NCI-H446 treated with DMSO at 0.1 percent for 48 hours (cell line): ENCODE measurements around the gene C1orf210.

Experiments
- DNase-seq: peaks from one replicate; lab custom pipeline; 2025; lab: John Stamatoyannopoulos, UW

C1orf210 gene

DNA sequence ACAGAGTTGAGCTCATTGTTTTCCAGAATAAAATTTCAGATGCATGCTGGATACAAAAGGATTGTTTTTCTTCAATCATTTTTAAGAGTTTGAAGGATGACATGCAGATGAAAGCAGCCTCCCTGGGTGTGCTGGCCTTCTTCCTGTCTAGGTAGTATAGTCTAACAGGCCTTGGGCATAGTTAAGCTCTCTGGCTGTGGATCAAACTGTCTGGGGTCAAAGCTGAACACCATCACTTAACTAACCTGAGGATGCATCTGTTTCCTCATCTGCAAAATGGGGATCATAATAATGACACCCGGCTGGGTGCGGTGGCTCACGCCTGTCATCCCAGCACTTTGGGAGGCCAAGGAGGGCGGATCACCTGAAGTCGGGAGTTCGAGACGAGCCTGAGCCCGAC is 9.4 kb upstream of the C1orf210 start:
- DNase-seq: no peak

DNA sequence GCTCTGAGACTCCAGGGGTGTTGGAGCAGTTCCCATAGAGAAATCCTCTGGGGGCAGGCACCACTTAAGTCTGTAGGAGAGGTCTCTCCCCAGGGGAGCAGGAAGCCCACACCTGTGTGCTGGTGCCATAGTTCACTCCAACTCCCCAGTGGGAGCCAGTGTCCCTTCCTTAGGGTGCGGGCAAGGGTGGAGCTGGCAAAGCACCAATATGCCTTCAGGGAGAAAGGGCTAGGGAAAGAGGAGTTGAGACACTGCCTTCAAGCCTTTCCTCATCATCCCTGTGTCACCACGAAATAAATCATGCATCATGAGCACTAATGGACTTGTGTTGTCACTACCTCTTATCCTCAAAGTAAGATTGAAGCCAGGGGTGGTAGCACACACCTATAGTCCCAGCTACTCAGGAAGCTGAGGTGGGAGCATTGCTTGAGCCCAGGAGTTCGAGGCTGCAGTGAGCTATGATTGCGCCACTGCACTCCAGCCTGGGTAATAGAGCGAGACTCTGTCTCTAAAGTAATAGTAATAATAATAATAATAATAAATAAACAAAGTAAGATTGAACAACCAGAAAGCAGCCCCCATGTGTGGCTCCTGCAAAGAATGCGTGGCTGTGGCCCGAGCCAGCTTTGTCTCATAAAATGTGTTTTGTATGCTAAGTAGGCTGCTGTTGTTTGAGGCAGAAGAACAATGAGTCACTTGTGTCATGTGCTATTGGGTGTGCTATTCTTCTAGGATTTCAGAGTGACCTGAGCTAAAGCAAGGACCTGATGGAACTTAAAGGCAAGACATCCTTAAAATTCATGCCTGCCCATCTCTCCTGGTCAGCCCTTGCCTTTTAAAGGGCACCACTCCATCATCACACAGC is 8.7 kb upstream of the C1orf210 start:
- no peak for DNase-seq

DNA sequence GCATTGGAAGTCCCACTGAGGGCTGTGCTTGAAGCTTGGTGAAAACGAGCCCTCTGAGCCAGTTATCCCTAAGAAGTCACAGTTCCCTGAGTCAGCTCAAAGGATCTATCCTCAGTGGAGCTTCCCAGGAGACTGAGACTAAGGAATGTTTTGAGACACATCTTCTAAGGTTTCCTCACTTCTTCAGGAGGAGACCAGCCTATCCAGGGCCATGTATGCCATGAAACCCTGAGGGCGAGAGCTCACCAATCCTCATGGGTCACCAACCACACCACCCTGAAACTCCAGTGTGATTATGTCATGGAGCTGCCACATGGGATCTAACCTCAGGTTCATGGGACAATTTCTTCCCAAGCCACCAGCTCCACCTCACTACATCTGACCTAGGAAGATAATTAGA is 7.8 kb upstream of the C1orf210 start:
- DNase-seq: no peak

DNA sequence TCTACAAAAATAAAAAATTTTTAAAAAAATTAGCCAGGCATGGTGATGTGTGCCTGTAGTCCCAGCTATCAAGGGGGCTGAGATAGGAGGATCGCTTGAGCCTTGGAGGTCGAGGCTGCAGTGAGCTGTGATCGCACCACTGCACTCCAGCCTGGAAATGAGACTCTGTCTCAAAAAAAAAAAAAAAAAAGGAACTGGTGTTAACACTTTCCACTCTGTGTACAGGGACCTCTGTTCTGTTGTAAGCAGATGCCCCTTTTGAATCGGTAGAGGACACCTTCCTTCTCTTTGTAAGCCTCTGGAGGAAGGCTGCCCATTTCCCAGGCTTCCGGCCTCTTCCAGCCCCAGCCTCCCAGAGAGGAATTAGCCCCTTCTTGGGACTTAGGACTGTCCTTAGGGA is 7.3 kb upstream of the C1orf210 start:
- DNase-seq: no peak

DNA sequence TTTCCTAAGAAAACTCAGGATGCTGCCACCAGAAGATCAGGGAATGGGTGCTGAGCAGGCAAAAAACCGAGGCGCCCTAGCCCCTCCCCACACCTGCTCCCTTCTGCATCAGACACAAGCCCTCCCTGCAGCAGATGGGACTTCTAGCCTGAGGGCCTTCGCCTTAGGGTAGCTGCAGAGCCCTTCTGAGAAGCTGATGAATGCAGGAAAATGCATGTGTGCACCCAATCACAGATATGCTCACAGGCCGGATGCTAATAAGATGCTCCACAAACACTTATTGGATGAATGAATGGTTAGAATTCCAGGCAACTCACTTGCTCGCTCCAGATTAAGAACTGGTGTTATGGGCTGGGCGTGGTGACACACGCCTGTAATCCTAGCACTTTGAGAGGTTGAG is 6.8 kb upstream of the C1orf210 start:
- DNase-seq: no peak

DNA sequence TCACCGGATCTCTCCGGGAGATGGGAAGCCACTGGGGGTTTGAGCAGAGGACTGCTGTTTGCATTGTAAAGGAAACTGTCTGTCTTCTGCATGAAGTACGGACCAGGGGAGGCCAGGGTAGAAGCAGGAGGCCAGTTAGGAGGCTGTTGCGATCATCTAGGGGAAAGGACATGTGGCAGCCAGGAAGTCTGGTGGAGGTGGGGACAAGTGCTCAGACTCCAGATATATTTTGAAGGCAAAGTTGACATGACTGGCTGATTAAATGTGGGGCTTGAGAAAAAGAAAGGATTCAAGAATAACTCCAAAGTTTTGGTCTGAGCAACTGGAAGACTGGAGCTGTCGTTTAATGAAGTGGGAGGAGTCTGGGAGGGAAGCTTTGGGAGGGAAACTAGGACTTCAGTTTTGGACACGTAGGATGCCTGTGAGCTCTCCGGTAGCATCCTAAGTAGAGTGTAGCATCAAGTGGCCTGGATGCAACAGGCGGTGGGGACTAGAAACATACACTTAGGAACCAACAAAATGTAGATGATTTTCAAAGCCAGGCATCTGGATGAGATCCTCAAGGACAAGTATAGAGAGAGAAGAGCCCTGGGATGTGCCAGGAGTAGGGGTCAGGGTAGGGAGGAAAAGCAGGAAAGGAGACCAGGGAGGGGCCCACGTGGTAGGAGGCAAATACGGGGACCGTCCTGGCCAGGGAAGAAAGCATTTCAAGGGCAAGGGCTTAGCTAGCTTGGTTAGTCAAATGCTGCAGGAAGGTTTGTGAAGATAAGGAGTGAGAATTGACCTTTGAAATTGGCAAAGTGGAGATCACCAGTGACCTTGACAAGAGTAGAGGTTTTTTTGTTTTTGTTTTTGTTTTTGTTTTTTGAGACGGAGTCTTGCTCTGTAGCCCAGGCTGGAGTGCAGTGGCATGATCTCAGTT is 3.7 kb upstream of the C1orf210 start:
- no peak for DNase-seq

DNA sequence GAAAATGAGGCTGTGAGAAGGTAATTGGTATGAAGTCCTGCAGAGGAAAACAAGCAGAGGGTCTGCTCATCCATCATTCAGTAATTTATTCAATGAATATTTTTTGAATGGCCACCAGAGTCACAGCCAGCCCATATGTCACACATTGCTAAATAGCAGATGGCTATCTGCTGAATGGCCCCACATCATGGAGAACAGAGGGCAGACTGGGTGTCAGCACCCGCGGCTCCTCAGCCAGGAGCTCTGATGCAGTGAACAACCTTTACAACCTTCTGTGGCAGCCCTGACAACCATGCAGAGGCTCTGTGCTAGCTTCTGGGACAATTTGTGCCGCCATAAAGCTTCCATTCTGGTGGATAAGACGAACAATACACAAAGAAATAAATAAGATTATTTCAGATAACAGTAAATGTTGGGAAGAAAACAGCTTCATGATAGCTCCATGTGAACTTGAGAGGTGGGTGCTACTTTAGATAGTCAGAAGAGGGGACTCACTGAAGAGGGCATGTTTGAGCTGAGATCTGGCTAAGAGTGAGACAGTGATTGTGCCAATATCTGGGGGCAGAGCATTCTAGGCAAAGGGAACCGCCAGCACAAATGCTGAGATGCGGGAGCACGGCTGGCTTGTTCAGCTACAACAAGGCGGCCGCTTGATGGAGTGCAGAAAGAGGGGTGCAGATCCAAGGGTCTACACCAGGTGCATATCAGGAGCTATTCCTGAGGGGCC is 2.8 kb upstream of the C1orf210 start:
- DNase-seq: no peak

DNA sequence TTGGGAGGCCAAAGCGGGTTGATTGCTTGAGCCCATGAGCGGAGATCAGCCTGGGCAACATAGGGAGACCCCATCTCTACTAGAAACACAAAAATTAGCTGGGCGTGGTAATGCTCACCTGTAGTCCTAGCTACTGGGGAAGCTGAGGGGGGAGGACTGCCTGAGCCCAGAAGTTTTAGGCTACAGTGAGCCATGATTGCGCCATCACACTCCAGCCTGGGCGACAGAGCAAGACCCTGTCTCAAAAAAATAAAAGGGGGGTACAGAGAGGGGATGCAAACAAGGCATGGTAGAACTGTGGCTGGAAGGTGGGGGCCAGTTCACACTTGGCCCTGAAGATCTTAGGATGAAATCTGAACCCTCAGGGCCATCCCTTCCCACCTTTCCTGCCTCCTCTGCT is 1.2 kb upstream of the C1orf210 start:
- DNase-seq: no peak

DNA sequence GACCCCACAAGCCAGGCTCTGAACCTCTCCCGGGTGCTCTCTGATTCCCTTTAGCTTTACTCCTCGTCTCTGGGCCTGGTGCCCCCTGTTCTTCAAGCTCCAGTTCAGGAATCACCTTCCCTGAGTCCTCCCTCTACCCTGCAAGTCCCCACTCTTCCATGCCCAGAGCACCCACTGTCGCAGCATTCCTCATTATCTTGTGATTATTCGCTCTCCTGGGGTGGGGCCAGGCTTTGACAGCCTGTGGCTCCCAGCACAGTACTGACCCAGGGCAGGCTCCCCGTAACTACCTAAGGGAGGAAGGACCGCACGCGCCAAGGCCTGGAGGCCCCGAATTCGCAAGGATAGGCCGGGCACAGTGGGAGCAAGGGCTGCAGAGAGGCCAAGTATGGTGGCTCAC is 734 bp upstream of the C1orf210 start:
- no peak for DNase-seq

DNA sequence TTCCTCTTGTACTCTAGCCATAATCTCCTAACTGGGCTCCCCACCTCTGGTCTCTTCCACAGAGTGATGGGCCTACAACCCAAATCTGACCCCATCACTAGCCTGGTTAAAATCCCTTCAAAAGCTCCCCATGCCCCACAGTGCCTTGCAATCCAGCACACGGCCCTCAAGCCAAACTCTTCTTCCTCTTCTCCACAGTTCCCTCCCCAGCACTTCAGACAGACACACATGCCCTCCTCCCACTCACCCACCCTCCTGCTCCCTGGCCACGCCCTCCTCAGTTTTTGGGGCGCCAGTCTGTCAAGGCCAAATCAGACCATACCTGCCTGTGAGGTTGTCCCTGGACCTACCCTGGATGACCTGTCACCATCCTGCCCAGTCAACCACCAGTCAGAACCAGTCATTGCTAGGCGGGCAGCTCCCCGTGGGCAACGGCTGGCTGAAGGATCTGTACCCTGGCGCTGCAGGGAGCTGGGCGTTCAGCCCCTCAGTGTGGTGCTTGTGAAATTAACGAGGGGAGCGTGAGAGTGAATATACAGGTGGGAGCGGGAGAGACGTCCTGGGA is 753 bp downstream of the C1orf210 start:
- DNase-seq: no peak

DNA sequence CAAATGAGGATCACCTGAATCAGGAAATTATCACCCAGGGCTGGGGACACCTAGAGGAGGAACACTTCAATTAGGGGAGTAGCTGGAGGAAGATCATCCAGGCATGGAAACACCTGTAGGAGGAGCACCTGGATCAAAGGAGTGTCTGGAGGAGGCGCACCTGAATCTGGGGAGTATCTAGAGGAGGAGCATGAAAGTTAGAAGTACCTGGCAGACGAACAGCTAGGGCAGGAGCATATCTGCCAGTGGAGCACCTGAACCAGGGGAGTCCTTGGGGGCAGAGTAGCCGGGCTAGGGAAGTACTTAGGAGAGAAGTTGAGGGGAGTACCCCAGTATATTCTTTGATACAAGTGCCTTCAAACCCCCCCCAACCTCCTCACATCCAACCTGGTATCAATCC is 1.3 kb downstream of the C1orf210 start:
- no peak for DNase-seq

DNA sequence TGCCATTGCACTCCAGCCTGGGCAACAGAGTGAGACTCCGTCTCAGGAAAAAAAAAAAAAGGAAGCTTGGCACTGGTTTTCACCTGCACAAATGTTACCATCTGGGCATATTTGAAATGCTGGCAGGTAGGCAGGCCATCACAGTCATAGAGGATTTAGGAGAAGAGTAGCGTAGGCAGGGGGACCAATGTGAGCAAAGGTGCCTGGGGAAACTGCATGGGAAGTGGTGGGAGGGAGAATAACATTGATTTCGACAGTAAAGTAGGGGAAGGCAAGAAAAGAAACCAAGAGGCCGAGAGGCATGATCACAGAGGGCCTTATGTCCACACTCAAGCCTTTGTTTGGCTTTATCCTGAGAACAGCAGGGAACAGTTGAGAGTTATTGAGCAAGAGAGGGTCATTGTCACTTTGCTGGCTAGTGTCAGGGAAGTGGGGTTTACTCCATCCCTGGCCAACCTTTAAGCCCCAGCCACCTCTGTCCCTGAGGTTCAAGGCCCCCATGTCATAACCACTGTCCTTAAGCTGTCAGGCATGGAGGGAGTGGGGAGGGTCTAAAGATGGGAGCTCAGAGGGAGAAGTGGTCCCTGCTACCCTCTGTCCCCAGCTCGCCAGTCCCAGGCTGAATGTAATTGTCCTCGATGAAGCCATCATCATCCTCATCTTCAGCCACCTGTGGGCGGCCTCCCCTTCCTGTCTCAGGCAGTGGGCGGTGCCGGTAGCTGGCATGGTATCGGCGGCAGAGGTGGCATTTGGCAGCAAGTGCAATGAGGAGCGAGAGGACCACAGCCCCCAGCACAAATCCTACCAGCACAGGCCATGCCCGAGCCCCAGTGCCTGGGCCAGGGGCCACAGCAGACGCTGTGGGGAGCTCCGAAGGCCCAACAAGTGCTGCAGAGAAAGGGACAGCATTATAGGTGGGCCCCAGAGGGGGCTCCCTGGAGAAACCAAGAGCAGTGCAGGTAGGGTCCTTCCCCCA is 2.9 kb downstream of the C1orf210 start:
- no peak for DNase-seq

DNA sequence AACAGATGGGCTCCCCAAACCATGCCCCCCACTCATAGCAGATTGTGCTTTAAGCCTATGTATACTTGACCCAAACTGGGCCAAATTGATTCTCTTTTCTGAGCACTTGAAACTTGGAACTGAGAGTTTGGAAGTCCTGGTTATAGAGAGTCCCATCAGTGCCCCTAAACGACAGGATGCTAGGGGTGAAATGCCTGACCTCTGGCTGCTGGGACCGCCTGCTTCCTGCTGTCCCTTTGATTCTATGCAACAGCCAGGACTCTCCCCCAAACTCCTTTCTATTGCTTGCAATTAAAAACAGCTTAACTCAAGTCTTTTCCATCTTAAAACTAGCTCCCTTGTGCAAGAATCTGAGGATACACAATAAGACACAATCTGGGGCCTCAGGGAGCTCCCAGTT is 4.7 kb downstream of the C1orf210 start:
- no peak for DNase-seq

DNA sequence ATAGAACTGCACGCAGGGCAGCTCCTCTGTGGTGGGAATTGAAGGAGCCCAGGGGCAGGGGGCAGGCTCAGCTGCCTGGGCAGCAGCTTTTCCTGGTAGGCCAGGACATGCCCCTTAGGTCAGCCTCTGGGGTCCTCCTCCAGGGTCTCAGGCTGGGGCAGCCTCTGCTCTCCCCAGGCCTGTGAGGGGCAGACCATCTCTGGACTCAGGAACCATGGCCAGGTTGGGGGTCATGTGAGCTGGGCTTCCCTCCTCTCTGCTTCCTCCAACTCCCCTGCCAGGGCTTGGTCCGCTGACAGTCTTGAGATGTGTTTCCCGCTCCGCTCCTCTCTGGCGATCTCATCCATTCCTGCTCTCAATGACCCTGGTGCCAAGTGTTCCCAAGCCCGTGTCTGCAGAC is 5.7 kb downstream of the C1orf210 start:
- no peak for DNase-seq

DNA sequence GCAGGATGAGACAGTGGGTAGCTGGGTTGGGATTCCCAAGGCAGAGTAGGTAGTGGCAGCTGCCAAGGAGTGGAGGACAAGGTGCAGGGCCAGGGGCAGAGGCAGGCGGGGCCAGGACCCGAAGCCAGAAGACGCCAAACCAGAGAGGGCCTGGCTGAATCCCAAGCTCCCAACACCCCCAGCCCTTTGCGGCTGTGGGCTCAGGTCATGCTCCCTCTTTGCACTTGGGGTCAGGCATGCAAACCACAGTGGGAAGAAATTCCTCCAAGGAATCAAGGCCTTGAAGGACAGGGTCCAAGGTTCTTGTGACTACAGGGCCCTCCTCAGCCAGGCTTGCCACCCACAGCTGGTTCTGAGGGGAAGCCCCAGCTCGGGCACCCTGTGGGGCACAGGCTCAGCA is 6.2 kb downstream of the C1orf210 start:
- no peak for DNase-seq

DNA sequence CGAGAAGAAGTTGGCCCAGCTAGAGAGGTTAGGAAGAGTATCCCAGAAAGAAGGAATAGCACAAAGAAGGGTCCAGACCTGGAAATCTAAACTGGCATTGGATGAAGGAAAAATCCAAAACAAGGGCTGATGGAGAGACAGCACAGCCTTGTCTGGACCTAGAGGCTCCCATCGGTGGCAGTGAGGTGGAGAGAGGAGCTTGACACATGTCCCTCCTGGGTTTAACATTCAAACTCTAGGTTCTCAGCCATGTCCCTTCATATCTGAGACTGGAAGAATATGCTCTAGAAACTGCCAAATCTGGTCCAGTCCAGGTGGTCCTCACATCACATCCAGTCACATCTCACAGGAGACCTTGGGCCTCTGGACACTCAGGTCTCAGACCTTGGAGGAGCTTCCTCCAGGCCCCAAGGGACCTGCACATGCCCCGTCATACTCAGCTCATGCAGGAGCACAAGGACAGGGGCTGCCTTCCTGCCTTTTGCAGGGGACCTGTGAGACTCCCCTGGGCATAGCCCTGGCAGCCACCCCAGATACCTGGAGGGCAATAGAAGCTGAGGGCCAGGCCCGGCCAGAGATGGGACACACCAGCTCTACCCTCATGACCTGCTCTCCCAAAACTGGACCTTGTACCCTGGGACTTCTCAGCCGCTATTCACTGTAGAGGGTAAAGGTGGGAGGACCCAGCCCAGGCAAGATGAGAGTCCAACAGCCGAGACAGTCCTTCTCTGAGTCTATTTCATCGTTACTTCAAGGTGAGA is 8.1 kb downstream of the C1orf210 start:
- DNase-seq: no peak

DNA sequence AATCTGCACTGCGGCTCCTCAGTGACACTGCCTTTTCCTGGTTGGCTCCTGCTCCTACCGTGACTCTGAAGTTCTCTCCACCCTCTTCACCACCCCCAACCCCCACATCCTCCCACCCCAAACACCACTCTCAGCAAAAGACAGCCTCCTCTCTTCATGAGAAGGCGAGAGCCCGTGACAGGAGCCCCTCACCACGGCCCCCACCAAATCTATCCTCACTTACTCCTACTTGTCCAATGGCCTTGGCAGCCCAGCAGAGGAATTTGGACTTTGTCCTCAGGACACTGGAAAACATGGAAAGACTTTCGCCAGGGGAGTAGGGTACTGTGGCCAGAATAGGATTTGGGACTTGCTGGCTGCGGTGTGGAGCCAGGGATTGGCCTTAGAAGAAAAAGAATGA is 8.7 kb downstream of the C1orf210 start:
- no peak for DNase-seq

DNA sequence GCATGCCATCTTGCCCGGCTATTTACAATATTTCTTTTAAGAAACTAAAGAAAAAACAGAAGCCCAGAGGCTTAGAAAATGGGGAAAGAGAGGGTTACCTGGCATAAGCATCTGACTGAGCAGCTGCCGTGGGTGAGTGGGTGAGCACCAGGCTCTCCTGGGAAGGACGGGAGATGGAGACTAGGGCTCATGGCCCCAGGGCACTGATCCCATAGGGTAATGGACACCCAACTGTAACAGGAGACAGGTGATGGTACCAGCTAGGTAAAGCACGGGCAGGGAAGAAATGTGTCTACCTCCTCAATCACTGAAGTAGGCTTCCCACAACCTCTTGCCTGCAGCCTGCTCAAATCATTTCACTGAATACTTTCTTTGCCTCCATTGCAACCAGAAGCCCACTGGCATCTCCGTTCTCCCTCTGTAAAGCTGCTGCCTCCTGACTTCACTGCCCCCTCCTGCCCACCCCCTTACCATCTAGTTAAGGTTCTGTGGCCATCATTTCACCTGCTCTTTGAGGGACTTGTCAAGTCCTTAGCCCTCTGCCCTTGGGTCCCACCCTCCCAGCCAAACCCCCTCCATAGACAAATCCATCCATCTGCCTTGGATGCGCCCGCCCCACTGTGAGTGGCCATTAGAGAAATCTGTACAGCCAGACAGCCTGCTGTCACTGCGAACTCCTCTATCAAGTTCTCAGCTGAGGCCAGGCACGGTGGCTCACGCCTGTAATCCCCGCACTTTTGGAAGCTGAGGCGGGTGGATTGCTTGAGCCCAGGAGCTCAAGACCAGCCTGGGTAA is 9.4 kb downstream of the C1orf210 start:
- DNase-seq: no peak

DNA sequence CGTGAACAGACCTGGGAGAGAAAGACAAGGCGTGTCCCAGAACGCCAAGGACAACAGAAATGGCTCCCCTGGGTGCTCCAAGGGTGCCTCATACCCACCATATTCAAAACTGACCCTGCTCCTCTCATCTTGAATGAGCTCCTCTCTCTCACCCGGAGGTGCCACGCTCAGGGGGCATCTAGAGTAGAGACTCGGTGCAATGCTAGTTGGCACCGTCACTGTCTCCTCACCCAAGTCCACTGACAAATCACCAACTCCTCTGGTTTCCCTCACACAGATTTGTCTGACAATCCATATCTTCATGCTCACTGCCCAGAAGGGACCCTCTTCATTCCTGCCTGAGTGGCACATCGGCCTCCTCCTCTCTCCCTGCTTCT is 10.6 kb downstream of the C1orf210 start:
- DNase-seq: no peak
